ENCODE data around the gene DENND1A. TPM values are rescaled to one million over a fixed set of nuclear protein-coding genes. Genes with fewer than 3 reads are reported as not detected.
"Not testable (repeated sequence)": the region's sequence is repeated elsewhere in the genome, so short reads cannot be mapped to it uniquely, and the experiment has no call there.

The DENND1A gene
- total RNA-seq, 6 experiments from 2014 or later: 13.9 to 22.6 (median 16.3) TPM

GRCh38 chr9:123739902-123740301 lies 190.0 kb downstream of the DENND1A start:
- 64% methylated on average over 2 of the region's 2 CpGs for WGBS (ENCODE audit: insufficient coverage, low coverage, low lambda C conversion rate, missing lambda C conversion rate)
- TF ChIP-seq POLR2A (IDR thresholded peaks at IDR 0.05): no peak
- no peak for TF ChIP-seq CTCF (IDR thresholded peaks at IDR 0.05)
- Histone ChIP-seq H3K4me1 (peaks cover 0 to 29% (median 10%) of the 10 kb centered on the region in 4 donors), H3K27me3 (no peaks in the 10 kb centered on the region), H3K4me3 (no peak overlapping the region), H3K9me3 (no peaks in the 10 kb centered on the region), H3K27ac (no peak overlapping the region), H3K36me3 (no peaks in the 10 kb centered on the region)
- intact Hi-C loops (cut with DNase I): no loop called here
- DNase-seq (no peak), ATAC-seq (no peak)

DNA sequence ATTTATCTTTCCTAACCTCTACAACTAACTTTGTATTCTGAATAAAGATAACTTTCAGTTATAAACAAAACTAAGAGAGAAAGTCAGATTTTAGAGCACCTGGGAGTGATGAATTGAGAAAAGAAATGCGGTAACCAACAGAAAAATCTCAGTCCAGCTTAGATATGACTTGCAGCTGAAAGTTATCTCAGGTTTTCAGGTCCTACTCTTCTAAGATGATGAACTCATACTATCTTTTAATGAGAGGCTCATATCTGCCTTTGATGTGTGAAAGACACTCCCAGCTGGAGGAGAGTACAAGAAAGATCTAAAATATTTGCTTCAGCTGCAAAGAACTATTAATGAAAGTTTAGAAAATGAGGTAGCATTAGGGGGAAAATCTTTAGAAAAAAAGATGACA lies 190.5 kb downstream of the DENND1A start:
- WGBS (ENCODE audit: insufficient coverage, low coverage, low lambda C conversion rate, missing lambda C conversion rate): 100% methylated on average over 1 of the region's 1 CpG
- Histone ChIP-seq H3K27me3 (no peaks in the 10 kb centered on the region), H3K4me3 (no peak overlapping the region), H3K4me1 (peaks cover 0 to 29% (median 10%) of the 10 kb centered on the region in 4 donors), H3K36me3 (no peaks in the 10 kb centered on the region), H3K9me3 (no peaks in the 10 kb centered on the region), H3K27ac (no peak overlapping the region)
- no peak for DNase-seq
- ATAC-seq: no peak
- no peak for TF ChIP-seq POLR2A (IDR thresholded peaks at IDR 0.05)
- TF ChIP-seq CTCF (IDR thresholded peaks at IDR 0.05): no peak
- intact Hi-C loops (cut with DNase I): no loop called here

GRCh38 chr9:123738648-123739047 lies 191.3 kb downstream of the DENND1A start:
- no peaks in the 10 kb centered on the region for H3K36me3 ChIP-seq
- peaks cover 0 to 29% (median 10%) of the 10 kb centered on the region in 4 donors for H3K4me1 ChIP-seq
- DNase-seq: peak in 2 of 3 donors; percentile 59 to 73
- intact Hi-C loops (cut with DNase I): no loop called here
- peak; percentile 89 to 91 (median 90) for ATAC-seq
- no peak overlapping the region for H3K4me3 ChIP-seq
- TF ChIP-seq POLR2A (IDR thresholded peaks at IDR 0.05) (no peak), CTCF (IDR thresholded peaks at IDR 0.05) (no peak)
- WGBS (ENCODE audit: insufficient coverage, low coverage, low lambda C conversion rate, missing lambda C conversion rate): 39% methylated on average over 2 of the region's 2 CpGs
- no peak overlapping the region for H3K27ac ChIP-seq
- no peaks in the 10 kb centered on the region for H3K9me3 ChIP-seq
- H3K27me3 ChIP-seq: no peaks in the 10 kb centered on the region

DNA sequence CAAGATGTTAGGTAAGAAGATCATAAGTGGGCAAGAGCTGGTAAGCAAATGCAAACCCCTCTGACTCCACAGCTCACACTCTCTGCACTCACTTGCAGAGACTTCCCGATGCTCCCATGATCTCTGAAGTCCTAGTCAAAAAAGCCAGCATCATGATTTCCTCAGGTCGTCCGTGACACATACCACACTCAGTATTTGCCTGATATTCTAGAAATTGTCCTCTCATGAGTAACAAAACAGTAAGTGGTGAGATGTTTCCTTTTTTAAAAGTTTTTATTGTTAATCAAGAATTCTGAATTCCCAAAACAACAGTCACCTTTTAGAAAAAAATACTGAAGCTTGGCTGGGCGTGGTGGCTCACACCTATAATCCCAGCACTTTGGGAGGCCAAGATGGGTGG lies 194.6 kb downstream of the DENND1A start:
- ATAC-seq: no peak
- 83% methylated on average over 4 of the region's 4 CpGs for WGBS (ENCODE audit: insufficient coverage, low coverage, low lambda C conversion rate, missing lambda C conversion rate)
- intact Hi-C loops (cut with DNase I): no loop called here
- TF ChIP-seq CTCF (IDR thresholded peaks at IDR 0.05) (no peak), POLR2A (IDR thresholded peaks at IDR 0.05) (no peak)
- Histone ChIP-seq H3K27me3 (no peaks in the 10 kb centered on the region), H3K4me1 (peaks cover 0 to 13% (median 6%) of the 10 kb centered on the region in 4 donors), H3K27ac (no peak overlapping the region), H3K36me3 (no peaks in the 10 kb centered on the region), H3K9me3 (no peaks in the 10 kb centered on the region), H3K4me3 (no peak overlapping the region)
- DNase-seq: no peak

DNA sequence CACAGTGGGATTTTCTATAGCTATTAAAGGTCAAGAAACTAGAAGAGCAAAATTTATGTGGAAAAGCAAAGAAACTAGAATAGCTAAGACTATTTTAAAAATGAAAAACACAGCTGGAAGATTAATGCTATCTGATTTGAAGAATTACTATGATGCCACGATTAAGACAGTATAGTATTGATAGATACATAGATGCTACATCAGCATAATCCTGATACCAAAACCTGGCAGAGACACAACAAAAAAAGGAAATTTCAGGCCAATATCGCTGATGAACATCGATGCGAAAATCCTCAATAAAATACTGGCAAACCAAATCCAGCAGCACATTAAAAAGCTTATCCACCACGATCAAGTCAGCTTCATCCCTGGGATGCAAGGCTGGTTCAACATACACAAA lies 201.4 kb downstream of the DENND1A start:
- H3K27ac ChIP-seq, H3K4me1 ChIP-seq, H3K36me3 ChIP-seq, H3K27me3 ChIP-seq, DNase-seq, H3K4me3 ChIP-seq, H3K9me3 ChIP-seq, ATAC-seq: not testable (repeated sequence)
- intact Hi-C loops (cut with DNase I): loop anchor here in 1 of 2 donors (10.0 kb wide), 1 partner anchor 316 kb away; no protein-coding TSS in a partner anchor
- 96% methylated on average over 5 of the region's 5 CpGs for WGBS (ENCODE audit: insufficient coverage, low coverage, low lambda C conversion rate, missing lambda C conversion rate)

All from right lobe of liver (tissue), 6 donors.